ENCODE results near the gene ARHGAP45.

- no peak for TF ChIP-seq EZH2 (IDR thresholded peaks at IDR 0.05; ENCODE audit: low read depth, low read length, severe bottlenecking)
- no peak for TF ChIP-seq YY1 (IDR thresholded peaks at IDR 0.05; ENCODE audit: low read depth, low read length)
- no peak for TF ChIP-seq CREB1 (IDR thresholded peaks at IDR 0.05)
Measured at GRCh38 chr19:1101337-1101698, 34.4 kb downstream of the ARHGAP45 start.
